RWPE1 (cell line): ENCODE results near the gene ZBTB43.
"Not testable (repeated sequence)": the region's sequence is repeated elsewhere in the genome, so short reads cannot be mapped to it uniquely, and the experiment has no call there.

Source experiments
- CTCF ChIA-PET: fragments of 350-600 bp; sonication (Branson Sonifier 250); formaldehyde crosslinking; extraction: SDS; loops from one replicate; lab custom pipeline; 2021; lab: Yijun Ruan, JAX
- POLR2A ChIA-PET: fragments of 400-600 bp; formaldehyde crosslinking; extraction: SDS; loops from one replicate; lab custom pipeline; 2020; ENCODE audit warnings: antibody characterized with exemption; ENCODE audit not compliant: low non-redundant PET; lab: Yijun Ruan, JAX
- DNase-seq: peaks from one replicate; pipeline ENCODE4 v3.0.0; 2012; ENCODE audit warnings: low spot score
- H3K27ac ChIP-seq: fragments of 450-650 bp; 2 replicates; pipeline ENCODE4 v1.5.1; 2017
- CTCF ChIP-seq: fragments of 450-650 bp; conservative IDR thresholded peaks from 2 replicates; pipeline ENCODE4 v1.5.1; 2017; ENCODE audit warnings: low read depth, mild to moderate bottlenecking

The ZBTB43 gene

GRCh38 chr9:126781186-126782052 lies 23.4 kb upstream of the ZBTB43 start:
- ChIA-PET CTCF (interaction anchor here (0.6 to 10.2 kb wide), 28 partner anchors 9 to 282 kb away, joined by 3 to 231 read pairs (median 4); partner anchors contain the start of gene LMX1B), POLR2A (interaction anchor here (0.7 kb wide), 1 partner anchor 77 kb away, joined by 4 read pairs; no protein-coding TSS in a partner anchor)
- peak; percentile 99 for TF ChIP-seq CTCF
- H3K27ac ChIP-seq = no peak overlapping the region
- peak; percentile 95 for DNase-seq

GRCh38 chr9:126782053-126782388 lies 22.8 kb upstream of the ZBTB43 start:
- no peak for DNase-seq
- CTCF ChIA-PET = interaction anchor here (0.6 to 10.2 kb wide), 26 partner anchors 9 to 283 kb away, joined by 3 to 231 read pairs (median 5); partner anchors contain the start of gene LMX1B
- TF ChIP-seq CTCF = no peak; the same call in 1 of the 2 replicates
- H3K27ac ChIP-seq = no peak overlapping the region
- POLR2A ChIA-PET = interaction anchor here (0.7 kb wide), 1 partner anchor 77 kb away, joined by 4 read pairs; no protein-coding TSS in a partner anchor

- ChIA-PET POLR2A (no interaction called here), CTCF (interaction anchor here (0.6 to 10.2 kb wide), 2 partner anchors 78 to 104 kb away, joined by 3 to 231 read pairs; no protein-coding TSS in a partner anchor)
- TF ChIP-seq CTCF = no peak
- no peak for DNase-seq
- H3K27ac ChIP-seq = no peak overlapping the region
Measured at GRCh38 chr9:126783949-126784348, 20.9 kb upstream of the ZBTB43 start.

GRCh38 chr9:126784401-126784800 lies 20.4 kb upstream of the ZBTB43 start:
- H3K27ac ChIP-seq = no peak overlapping the region
- POLR2A ChIA-PET = no interaction called here
- no peak for TF ChIP-seq CTCF
- no peak for DNase-seq
- CTCF ChIA-PET = interaction anchor here (10.2 kb wide), 1 partner anchor 79 kb away, joined by 231 read pairs; no protein-coding TSS in a partner anchor

- H3K27ac ChIP-seq, POLR2A ChIA-PET, DNase-seq: not testable (repeated sequence)
- CTCF ChIA-PET = interaction anchor here (10.2 kb wide), 1 partner anchor 79 kb away, joined by 231 read pairs; no protein-coding TSS in a partner anchor
Measured at GRCh38 chr9:126784841-126785240, 20.0 kb upstream of the ZBTB43 start.

- H3K27ac ChIP-seq = no peak overlapping the region
- ChIA-PET CTCF (interaction anchor here (0.6 to 1.4 kb wide), 4 partner anchors 67 to 228 kb away, joined by 3 read pairs; no protein-coding TSS in a partner anchor), POLR2A (interaction anchor here (0.6 kb wide), 1 partner anchor 33 kb away, joined by 4 read pairs; no protein-coding TSS in a partner anchor)
- TF ChIP-seq CTCF = no peak
- no peak for DNase-seq
Measured at GRCh38 chr9:126788046-126788445, 16.8 kb upstream of the ZBTB43 start.
